ENCODE measurements around the gene PLXNA3.

DNA sequence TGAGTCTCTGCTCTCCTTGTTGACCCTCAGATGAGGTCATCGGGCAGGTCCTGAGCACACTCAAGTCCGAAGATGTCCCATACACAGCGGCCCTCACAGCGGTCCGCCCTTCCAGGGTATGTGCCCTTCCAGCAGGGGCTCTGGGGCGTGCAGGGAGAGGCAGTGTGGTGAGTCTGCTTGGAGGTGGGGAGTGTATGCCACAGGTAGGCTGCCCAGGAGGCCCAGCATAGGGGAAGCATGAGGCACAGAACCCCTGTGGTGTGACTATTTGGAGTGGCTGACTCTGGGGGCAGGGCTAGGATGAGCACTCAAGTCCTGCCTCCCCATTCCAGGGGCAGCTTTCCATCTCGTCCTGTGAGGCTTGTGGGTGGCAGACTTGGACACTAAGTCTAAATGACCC is 24.5 kb upstream of the PLXNA3 start:
- TF ChIP-seq POLR2A (IDR thresholded peaks at IDR 0.05; ENCODE audit: low read depth, low read length) = no peak
- no peak for TF ChIP-seq CREB1 (IDR thresholded peaks at IDR 0.05; ENCODE audit: low read depth)
- TF ChIP-seq, protein P1, sequence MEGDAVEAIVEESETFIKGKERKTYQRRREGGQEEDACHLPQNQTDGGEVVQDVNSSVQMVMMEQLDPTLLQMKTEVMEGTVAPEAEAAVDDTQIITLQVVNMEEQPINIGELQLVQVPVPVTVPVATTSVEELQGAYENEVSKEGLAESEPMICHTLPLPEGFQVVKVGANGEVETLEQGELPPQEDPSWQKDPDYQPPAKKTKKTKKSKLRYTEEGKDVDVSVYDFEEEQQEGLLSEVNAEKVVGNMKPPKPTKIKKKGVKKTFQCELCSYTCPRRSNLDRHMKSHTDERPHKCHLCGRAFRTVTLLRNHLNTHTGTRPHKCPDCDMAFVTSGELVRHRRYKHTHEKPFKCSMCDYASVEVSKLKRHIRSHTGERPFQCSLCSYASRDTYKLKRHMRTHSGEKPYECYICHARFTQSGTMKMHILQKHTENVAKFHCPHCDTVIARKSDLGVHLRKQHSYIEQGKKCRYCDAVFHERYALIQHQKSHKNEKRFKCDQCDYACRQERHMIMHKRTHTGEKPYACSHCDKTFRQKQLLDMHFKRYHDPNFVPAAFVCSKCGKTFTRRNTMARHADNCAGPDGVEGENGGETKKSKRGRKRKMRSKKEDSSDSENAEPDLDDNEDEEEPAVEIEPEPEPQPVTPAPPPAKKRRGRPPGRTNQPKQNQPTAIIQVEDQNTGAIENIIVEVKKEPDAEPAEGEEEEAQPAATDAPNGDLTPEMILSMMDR (IDR thresholded peaks at IDR 0.05 in 2 of 3, conservative IDR thresholded peaks at IDR 0.05 in 1 of 3; ENCODE audit: control insufficient read depth in 2 of 3, extremely low read depth in 1 of 3, insufficient read depth in 1 of 3, low read depth in 3 of 3, low read length in 3 of 3) = no peak
- TF ChIP-seq TAF1 (IDR thresholded peaks at IDR 0.05; ENCODE audit: borderline replicate concordance, low read depth, low read length) = no peak
- TF ChIP-seq, protein P2, sequence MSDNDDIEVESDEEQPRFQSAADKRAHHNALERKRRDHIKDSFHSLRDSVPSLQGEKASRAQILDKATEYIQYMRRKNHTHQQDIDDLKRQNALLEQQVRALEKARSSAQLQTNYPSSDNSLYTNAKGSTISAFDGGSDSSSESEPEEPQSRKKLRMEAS (IDR thresholded peaks at IDR 0.05; ENCODE audit: low read depth, low read length) = no peak
- TF ChIP-seq NFYB (IDR thresholded peaks at IDR 0.05; ENCODE audit: insufficient read depth, low read depth, low read length) = no peak
- no peak for TF ChIP-seq ZZZ3 (IDR thresholded peaks at IDR 0.05; ENCODE audit: control insufficient read depth, insufficient read length, low read depth)
- TF ChIP-seq GABPA (IDR thresholded peaks at IDR 0.05; ENCODE audit: low read depth) = no peak
- TF ChIP-seq, protein P3, sequence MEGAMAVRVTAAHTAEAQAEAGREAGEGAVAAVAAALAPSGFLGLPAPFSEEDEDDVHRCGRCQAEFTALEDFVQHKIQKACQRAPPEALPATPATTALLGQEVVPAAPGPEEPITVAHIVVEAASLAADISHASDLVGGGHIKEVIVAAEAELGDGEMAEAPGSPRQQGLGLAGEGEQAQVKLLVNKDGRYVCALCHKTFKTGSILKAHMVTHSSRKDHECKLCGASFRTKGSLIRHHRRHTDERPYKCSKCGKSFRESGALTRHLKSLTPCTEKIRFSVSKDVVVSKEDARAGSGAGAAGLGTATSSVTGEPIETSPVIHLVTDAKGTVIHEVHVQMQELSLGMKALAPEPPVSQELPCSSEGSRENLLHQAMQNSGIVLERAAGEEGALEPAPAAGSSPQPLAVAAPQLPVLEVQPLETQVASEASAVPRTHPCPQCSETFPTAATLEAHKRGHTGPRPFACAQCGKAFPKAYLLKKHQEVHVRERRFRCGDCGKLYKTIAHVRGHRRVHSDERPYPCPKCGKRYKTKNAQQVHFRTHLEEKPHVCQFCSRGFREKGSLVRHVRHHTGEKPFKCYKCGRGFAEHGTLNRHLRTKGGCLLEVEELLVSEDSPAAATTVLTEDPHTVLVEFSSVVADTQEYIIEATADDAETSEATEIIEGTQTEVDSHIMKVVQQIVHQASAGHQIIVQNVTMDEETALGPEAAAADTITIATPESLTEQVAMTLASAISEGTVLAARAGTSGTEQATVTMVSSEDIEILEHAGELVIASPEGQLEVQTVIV (IDR thresholded peaks at IDR 0.05; ENCODE audit: borderline replicate concordance, partially characterized antibody) = no peak
- no peak for TF ChIP-seq POLR2AphosphoS5 (IDR thresholded peaks at IDR 0.05; ENCODE audit: low read length)
- TF ChIP-seq ZNF274 (IDR thresholded peaks at IDR 0.05; ENCODE audit: insufficient read depth, insufficient read length) = no peak
- no peak for TF ChIP-seq HDAC6 (IDR thresholded peaks at IDR 0.05; ENCODE audit: unreplicated experiment)
